WTC11 (cell line): Measurements from ENCODE around the gene SLC9A9.

Experiments used
- ELF4 ChIP-seq: sonication (generic); formaldehyde crosslinking; IDR thresholded peaks from 2 replicates; pipeline ENCODE4 v1.8.1; 2022; ENCODE audit warnings: low read depth, mild to moderate bottlenecking, moderate library complexity, missing genetic modification reagents
- FOXP1 ChIP-seq: sonication (generic); formaldehyde crosslinking; IDR thresholded peaks from 2 replicates; pipeline ENCODE4 v1.8.0; 2022; ENCODE audit warnings: missing genetic modification reagents, mild to moderate bottlenecking, moderate library complexity, borderline replicate concordance
- GABPB1 ChIP-seq: sonication (generic); formaldehyde crosslinking; IDR thresholded peaks from 2 replicates; pipeline ENCODE4 v1.8.1; 2023; ENCODE audit warnings: mild to moderate bottlenecking, missing genetic modification reagents
- IRF1 ChIP-seq: sonication (generic); formaldehyde crosslinking; IDR thresholded peaks from 2 replicates; pipeline ENCODE4 v1.8.0; 2023; ENCODE audit warnings: missing genetic modification reagents
- MYBL2 ChIP-seq: sonication (generic); formaldehyde crosslinking; IDR thresholded peaks from 2 replicates; pipeline ENCODE4 v1.8.1; 2023; ENCODE audit warnings: mild to moderate bottlenecking, moderate library complexity, missing genetic modification reagents
- PRRX2 ChIP-seq: fragments of 250-450 bp; sonication (Bioruptor Pico); IDR thresholded peaks from 2 replicates; pipeline ENCODE4 v1.8.0; 2021; ENCODE audit warnings: mild to moderate bottlenecking
- ZNF232 ChIP-seq: sonication (generic); formaldehyde crosslinking; IDR thresholded peaks from 2 replicates; pipeline ENCODE4 v1.8.0; 2022; ENCODE audit warnings: mild to moderate bottlenecking, missing genetic modification reagents
- TF ChIP-seq, protein P1 (sequence below): fragments of 200-600 bp; IDR thresholded peaks from 2 replicates; pipeline ENCODE4 v1.8.0; 2022; ENCODE audit warnings: antibody characterized with exemption
- TF ChIP-seq, protein P2 (sequence below): sonication (generic); formaldehyde crosslinking; IDR thresholded peaks from 2 replicates; pipeline ENCODE4 v1.8.0; 2022; ENCODE audit warnings: mild to moderate bottlenecking, missing genetic modification reagents
- TF ChIP-seq, protein P3 (sequence below): sonication (generic); formaldehyde crosslinking; IDR thresholded peaks from 2 replicates; pipeline ENCODE4 v1.8.1; 2023; ENCODE audit warnings: mild to moderate bottlenecking, missing genetic modification reagents, moderate library complexity

GRCh38 chr3:143249014-143249413, 599.3 kb downstream of the SLC9A9 start:
- TF ChIP-seq, protein P1, sequence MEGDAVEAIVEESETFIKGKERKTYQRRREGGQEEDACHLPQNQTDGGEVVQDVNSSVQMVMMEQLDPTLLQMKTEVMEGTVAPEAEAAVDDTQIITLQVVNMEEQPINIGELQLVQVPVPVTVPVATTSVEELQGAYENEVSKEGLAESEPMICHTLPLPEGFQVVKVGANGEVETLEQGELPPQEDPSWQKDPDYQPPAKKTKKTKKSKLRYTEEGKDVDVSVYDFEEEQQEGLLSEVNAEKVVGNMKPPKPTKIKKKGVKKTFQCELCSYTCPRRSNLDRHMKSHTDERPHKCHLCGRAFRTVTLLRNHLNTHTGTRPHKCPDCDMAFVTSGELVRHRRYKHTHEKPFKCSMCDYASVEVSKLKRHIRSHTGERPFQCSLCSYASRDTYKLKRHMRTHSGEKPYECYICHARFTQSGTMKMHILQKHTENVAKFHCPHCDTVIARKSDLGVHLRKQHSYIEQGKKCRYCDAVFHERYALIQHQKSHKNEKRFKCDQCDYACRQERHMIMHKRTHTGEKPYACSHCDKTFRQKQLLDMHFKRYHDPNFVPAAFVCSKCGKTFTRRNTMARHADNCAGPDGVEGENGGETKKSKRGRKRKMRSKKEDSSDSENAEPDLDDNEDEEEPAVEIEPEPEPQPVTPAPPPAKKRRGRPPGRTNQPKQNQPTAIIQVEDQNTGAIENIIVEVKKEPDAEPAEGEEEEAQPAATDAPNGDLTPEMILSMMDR, result no peak
- TF ChIP-seq, protein P2, sequence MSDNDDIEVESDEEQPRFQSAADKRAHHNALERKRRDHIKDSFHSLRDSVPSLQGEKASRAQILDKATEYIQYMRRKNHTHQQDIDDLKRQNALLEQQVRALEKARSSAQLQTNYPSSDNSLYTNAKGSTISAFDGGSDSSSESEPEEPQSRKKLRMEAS, result no peak
- TF ChIP-seq ZNF232 (no peak), GABPB1 (CRISPR knock-in tag) (no peak), FOXP1 (CRISPR knock-in tag) (no peak), MYBL2 (CRISPR knock-in tag) (no peak), ELF4 (CRISPR knock-in tag) (no peak), PRRX2 (CRISPR knock-in tag) (no peak), IRF1 (CRISPR knock-in tag) (no peak)
- TF ChIP-seq, protein P3, sequence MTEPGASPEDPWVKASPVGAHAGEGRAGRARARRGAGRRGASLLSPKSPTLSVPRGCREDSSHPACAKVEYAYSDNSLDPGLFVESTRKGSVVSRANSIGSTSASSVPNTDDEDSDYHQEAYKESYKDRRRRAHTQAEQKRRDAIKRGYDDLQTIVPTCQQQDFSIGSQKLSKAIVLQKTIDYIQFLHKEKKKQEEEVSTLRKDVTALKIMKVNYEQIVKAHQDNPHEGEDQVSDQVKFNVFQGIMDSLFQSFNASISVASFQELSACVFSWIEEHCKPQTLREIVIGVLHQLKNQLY (CRISPR knock-in tag), result no peak
